HEK293 (cell line): ENCODE measurements around the gene STC2.

Experiments
- ATF2 ChIP-seq: fragments of 450-650 bp; formaldehyde crosslinking; IDR thresholded peaks from 2 replicates; pipeline ENCODE4 v1.5.1; 2016; ENCODE audit warnings: missing biosample characterization, missing genetic modification characterization, low read depth
- BCL11A ChIP-seq: fragments of 450-650 bp; formaldehyde crosslinking; IDR thresholded peaks from 2 replicates; pipeline ENCODE4 v1.5.1; 2016; ENCODE audit warnings: low read depth, missing biosample characterization, missing genetic modification characterization
- BCL11B ChIP-seq: fragments of 450-650 bp; formaldehyde crosslinking; IDR thresholded peaks from 2 replicates; pipeline ENCODE4 v1.5.1; 2016; ENCODE audit warnings: low read depth, missing biosample characterization, missing genetic modification characterization
- EGR2 ChIP-seq: fragments of 450-650 bp; formaldehyde crosslinking; IDR thresholded peaks from 2 replicates; pipeline ENCODE4 v1.5.1; 2016; ENCODE audit warnings: low read depth, missing biosample characterization, missing genetic modification characterization
- GFI1B ChIP-seq: fragments of 450-650 bp; formaldehyde crosslinking; IDR thresholded peaks from 2 replicates; pipeline ENCODE4 v1.5.1; 2016; ENCODE audit warnings: missing biosample characterization, missing genetic modification characterization
- HIC1 ChIP-seq: fragments of 450-650 bp; formaldehyde crosslinking; IDR thresholded peaks from 2 replicates; pipeline ENCODE4 v1.5.1; 2016; ENCODE audit warnings: missing biosample characterization, missing genetic modification characterization
- KLF1 ChIP-seq: fragments of 450-650 bp; formaldehyde crosslinking; IDR thresholded peaks from 2 replicates; pipeline ENCODE4 v1.5.1; 2016; ENCODE audit warnings: missing biosample characterization, missing genetic modification characterization
- KLF9 ChIP-seq: fragments of 450-650 bp; formaldehyde crosslinking; IDR thresholded peaks from 2 replicates; pipeline ENCODE4 v1.5.1; 2016; ENCODE audit warnings: missing biosample characterization, missing genetic modification characterization, low read depth
- PBX3 ChIP-seq: sonication (generic); formaldehyde crosslinking; IDR thresholded peaks from 2 replicates; pipeline ENCODE4 v1.8.1; 2022; ENCODE audit warnings: mild to moderate bottlenecking, moderate library complexity, missing genetic modification reagents
- SCRT1 ChIP-seq: fragments of 450-650 bp; formaldehyde crosslinking; IDR thresholded peaks from 2 replicates; pipeline ENCODE4 v1.5.1; 2016; ENCODE audit warnings: missing biosample characterization, missing genetic modification characterization, borderline replicate concordance
- WT1 ChIP-seq: fragments of 450-650 bp; formaldehyde crosslinking; IDR thresholded peaks from 2 replicates; pipeline ENCODE4 v1.5.1; 2016; ENCODE audit warnings: missing biosample characterization, missing genetic modification characterization
- YY1 ChIP-seq: fragments of 450-650 bp; formaldehyde crosslinking; IDR thresholded peaks from 2 replicates; pipeline ENCODE4 v1.5.1; 2018; ENCODE audit warnings: missing biosample characterization, missing genetic modification characterization
- ZBTB10 ChIP-seq: fragments of 450-650 bp; formaldehyde crosslinking; IDR thresholded peaks from 2 replicates; pipeline ENCODE4 v1.5.1; 2016; ENCODE audit warnings: missing biosample characterization, missing genetic modification characterization
- ZBTB48 ChIP-seq: fragments of 450-650 bp; formaldehyde crosslinking; IDR thresholded peaks from 2 replicates; pipeline ENCODE4 v1.5.1; 2016; ENCODE audit warnings: missing biosample characterization, missing genetic modification characterization
- ZEB2 ChIP-seq: fragments of 450-650 bp; formaldehyde crosslinking; IDR thresholded peaks from 2 replicates; pipeline ENCODE4 v1.5.1; 2016; ENCODE audit warnings: missing biosample characterization, missing genetic modification characterization
- ZNF221 ChIP-seq: fragments of 450-650 bp; formaldehyde crosslinking; IDR thresholded peaks from 2 replicates; pipeline ENCODE4 v1.5.1; 2017; ENCODE audit warnings: missing biosample characterization, missing genetic modification characterization, borderline replicate concordance
- ZNF266 ChIP-seq: fragments of 450-650 bp; formaldehyde crosslinking; IDR thresholded peaks from 2 replicates; pipeline ENCODE4 v1.5.1; 2016; ENCODE audit warnings: missing biosample characterization, missing genetic modification characterization, low read depth
- ZNF274 ChIP-seq, 2 experiments: fragments of 200-500 bp in 1 of 2; fragments of 450-650 bp in 1 of 2; sonication (Bioruptor generic) in 1 of 2; formaldehyde crosslinking in 1 of 2; IDR thresholded peaks; 2 replicates each; pipeline versions ENCODE4 v1.5.1 to v1.6.1; 2014 to 2016; ENCODE audit warnings: borderline replicate concordance in 1 of 2, inconsistent platforms in 1 of 2, low read length in 1 of 2, missing biosample characterization in 1 of 2, missing genetic modification characterization in 1 of 2
- ZNF302 ChIP-seq: fragments of 450-650 bp; formaldehyde crosslinking; IDR thresholded peaks from 2 replicates; pipeline ENCODE4 v1.5.1; 2016; ENCODE audit warnings: missing biosample characterization, missing genetic modification characterization, low read depth
- ZNF416 ChIP-seq: fragments of 450-650 bp; formaldehyde crosslinking; IDR thresholded peaks from 2 replicates; pipeline ENCODE4 v1.5.1; 2016; ENCODE audit warnings: missing biosample characterization, missing genetic modification characterization
- ZNF426 ChIP-seq: fragments of 450-650 bp; formaldehyde crosslinking; IDR thresholded peaks from 2 replicates; pipeline ENCODE4 v1.5.1; 2017; ENCODE audit warnings: missing biosample characterization, missing genetic modification characterization, mild to moderate bottlenecking, inconsistent platforms, moderate library complexity
- ZNF555 ChIP-seq: fragments of 450-650 bp; formaldehyde crosslinking; conservative IDR thresholded peaks from 2 replicates; pipeline ENCODE4 v1.5.1; 2017; ENCODE audit warnings: missing biosample characterization, mild to moderate bottlenecking, missing genetic modification characterization, inconsistent platforms
- ZNF571 ChIP-seq: fragments of 450-650 bp; formaldehyde crosslinking; IDR thresholded peaks from 2 replicates; pipeline ENCODE4 v1.5.0; 2017; ENCODE audit warnings: missing biosample characterization, missing genetic modification characterization
- ZNF596 ChIP-seq: fragments of 450-650 bp; IDR thresholded peaks from 2 replicates; pipeline ENCODE4 v1.5.0; 2018; ENCODE audit warnings: missing biosample characterization, mild to moderate bottlenecking, missing genetic modification characterization, moderate library complexity
- ZNF626 ChIP-seq: fragments of 450-650 bp; sonication (Bioruptor Pico); formaldehyde crosslinking; IDR thresholded peaks from 2 replicates; pipeline ENCODE4 v1.5.1; 2018; ENCODE audit warnings: missing biosample characterization, missing genetic modification characterization, inconsistent platforms
- ZNF654 ChIP-seq: fragments of 450-650 bp; formaldehyde crosslinking; IDR thresholded peaks from 2 replicates; pipeline ENCODE4 v1.5.1; 2016; ENCODE audit warnings: low read depth, missing biosample characterization, missing genetic modification characterization
- ZNF792 ChIP-seq: fragments of 450-650 bp; formaldehyde crosslinking; IDR thresholded peaks from 2 replicates; pipeline ENCODE4 v1.5.1; 2016; ENCODE audit warnings: missing biosample characterization, missing genetic modification characterization
- ZSCAN30 ChIP-seq: fragments of 450-650 bp; IDR thresholded peaks from 2 replicates; pipeline ENCODE4 v1.5.1; 2018; ENCODE audit warnings: missing biosample characterization, mild to moderate bottlenecking, missing genetic modification characterization, moderate library complexity
- ZSCAN5A ChIP-seq: fragments of 450-650 bp; formaldehyde crosslinking; IDR thresholded peaks from 2 replicates; pipeline ENCODE4 v1.5.1; 2016; ENCODE audit warnings: missing biosample characterization, missing genetic modification characterization
- ZXDB ChIP-seq: fragments of 450-650 bp; formaldehyde crosslinking; IDR thresholded peaks from 2 replicates; pipeline ENCODE4 v1.5.1; 2016; ENCODE audit warnings: missing biosample characterization, missing genetic modification characterization

STC2 gene

GRCh38 chr5:173327948-173328843 is at the start of gene STC2 (continued):
- TF ChIP-seq ZNF302: no peak
- no peak; the same call in 1 of the 2 replicates for TF ChIP-seq ZSCAN5A (tag by site-specific recombination)
- no peak; the same call in 1 of the 2 replicates for TF ChIP-seq SCRT1
- TF ChIP-seq BCL11A (tag by site-specific recombination): peak; percentile 93
- TF ChIP-seq BCL11B: peak; percentile 98
- no peak for TF ChIP-seq ZNF626 (tag by site-specific recombination)
- TF ChIP-seq ZNF792 (tag by site-specific recombination): no peak
- TF ChIP-seq ZNF571 (tag by site-specific recombination): no peak
- no peak for TF ChIP-seq ZNF274 (IDR thresholded peaks at IDR 0.05; ENCODE audit: low read length)
- no peak for TF ChIP-seq ZNF274 (tag by site-specific recombination; IDR thresholded peaks at IDR 0.05; ENCODE audit: borderline replicate concordance)
- no peak for TF ChIP-seq ZNF555 (tag by site-specific recombination)
- peak; percentile 84 for TF ChIP-seq ZEB2 (tag by site-specific recombination)
- TF ChIP-seq ZNF266: no peak
- TF ChIP-seq YY1 (tag by site-specific recombination): no peak; the same call in 1 of the 2 replicates
- peak; percentile 74 for TF ChIP-seq ZXDB
- peak; percentile 29; the same call in 1 of the 2 replicates for TF ChIP-seq WT1
- peak; percentile 43; the same call in 1 of the 2 replicates for TF ChIP-seq ZBTB10
- TF ChIP-seq GFI1B (tag by site-specific recombination): no peak
- TF ChIP-seq ZBTB48 (tag by site-specific recombination): peak; percentile 91
- TF ChIP-seq EGR2 (tag by site-specific recombination): peak; percentile 91
- TF ChIP-seq HIC1 (tag by site-specific recombination): peak; percentile 15; the same call in 1 of the 2 replicates
- TF ChIP-seq KLF1 (tag by site-specific recombination): no peak
- no peak for TF ChIP-seq ZNF426 (tag by site-specific recombination)
- TF ChIP-seq PBX3 (CRISPR knock-in tag): 0 out of 2 replicates have a peak, but pooled peaks have one; percentile 1
- TF ChIP-seq KLF9: peak; percentile 87
- no peak for TF ChIP-seq ATF2
- no peak; the same call in 1 of the 2 replicates for TF ChIP-seq ZSCAN30 (tag by site-specific recombination)
- TF ChIP-seq ZNF654 (tag by site-specific recombination): no peak
- no peak for TF ChIP-seq ZNF221
- no peak for TF ChIP-seq ZNF596 (tag by site-specific recombination)
- TF ChIP-seq ZNF416: no peak
